HG03457 (cell line): Measurements from ENCODE around the gene ANKLE1.

Experiments used
- ATAC-seq: cut with Tn5 transposase; IDR thresholded peaks from one replicate; pipeline ENCODE4 v1.9.1; 2021; ENCODE audit warnings: moderate number of reproducible peaks; ENCODE audit not compliant: unreplicated experiment

ANKLE1 gene

DNA sequence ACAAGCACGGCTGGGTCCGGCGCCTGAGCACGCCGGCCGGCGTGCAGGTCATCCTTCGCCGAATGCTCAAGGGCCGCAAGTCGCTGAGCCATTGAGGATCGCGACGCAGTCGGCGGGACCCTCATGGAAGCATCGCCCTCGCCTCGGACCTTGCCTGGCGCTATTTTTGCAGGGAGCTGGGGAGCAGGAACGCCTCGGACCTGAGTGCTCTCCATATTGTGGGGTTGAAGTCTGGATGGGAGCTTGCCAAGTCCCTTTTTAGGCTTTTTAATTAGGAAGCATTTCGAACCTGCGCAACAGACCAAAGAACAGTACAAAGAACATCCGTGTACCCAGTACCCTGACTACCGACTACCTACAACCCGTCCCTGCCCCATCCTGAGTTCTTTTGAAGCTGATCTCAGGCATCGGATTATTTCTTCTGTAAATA lies 24.6 kb downstream of the ANKLE1 start:
- ATAC-seq, result no peak

DNA sequence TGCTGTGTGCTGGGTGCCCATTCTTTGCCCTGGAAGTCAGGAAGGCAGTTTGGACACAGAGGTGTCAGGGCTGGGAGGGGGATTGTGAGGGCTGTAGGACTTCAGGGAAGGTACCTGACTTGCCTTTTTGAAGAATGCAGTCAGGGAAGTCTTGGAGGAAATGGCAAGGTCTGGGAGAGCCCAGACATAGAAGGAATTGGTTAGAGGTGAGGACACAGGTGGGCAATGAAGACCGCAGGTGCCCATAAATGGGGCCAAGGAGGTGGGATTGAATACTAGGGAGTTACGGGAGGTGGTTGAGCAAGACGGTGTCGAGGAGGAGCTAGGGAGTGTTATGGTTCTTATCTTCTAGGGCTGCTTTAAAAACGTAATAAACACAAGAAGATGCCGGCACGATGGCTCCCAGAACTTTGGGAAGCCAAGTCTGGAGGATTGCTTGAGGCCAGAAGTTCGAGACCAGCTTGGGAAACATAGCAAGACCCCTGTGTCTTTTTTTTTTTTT lies 26.2 kb downstream of the ANKLE1 start:
- ATAC-seq, result no peak

DNA sequence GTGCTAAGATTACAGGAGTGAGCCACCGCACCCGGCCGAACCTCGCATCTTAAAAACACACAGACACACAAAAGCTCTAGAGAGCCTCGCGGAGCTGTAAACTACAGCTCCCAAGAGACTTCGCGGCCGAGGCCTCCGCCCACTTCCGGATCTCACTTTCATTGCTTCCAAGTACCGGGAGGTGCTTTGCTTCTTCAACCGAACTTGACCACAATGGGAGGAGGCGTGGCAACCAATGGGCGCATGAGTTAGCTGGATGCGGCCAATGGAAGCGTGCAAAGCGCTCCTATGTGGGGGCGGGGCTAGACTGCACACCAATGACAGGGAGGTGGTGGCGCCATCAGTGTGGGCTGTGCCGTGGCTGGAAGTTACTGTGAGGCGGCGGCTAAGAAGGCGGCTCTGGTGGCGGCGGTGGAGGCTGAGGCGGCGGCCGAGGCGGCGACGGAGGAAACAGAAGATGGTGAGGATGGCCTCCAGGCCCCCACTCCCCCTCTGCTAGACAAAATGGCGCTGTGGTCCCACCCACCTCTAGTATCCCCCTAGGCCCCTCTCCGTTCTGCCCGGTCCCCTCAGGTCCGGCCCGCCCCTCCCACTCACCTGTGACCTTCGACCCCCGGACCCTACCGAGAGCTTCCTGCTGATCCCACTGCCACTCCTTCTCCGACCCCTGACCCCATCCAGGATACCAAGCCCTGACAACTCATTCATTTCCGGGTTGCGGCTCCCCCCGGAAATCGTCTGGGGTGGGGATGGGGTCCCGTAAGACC lies 27.7 kb downstream of the ANKLE1 start, which contains the start of gene DDA1:
Gene DDA1 (plus strand): TSS at position 366 of the 767 bp plus-strand sequence. CDS start 92 bp downstream, at position 458.
- ATAC-seq, result peak; percentile 27

DNA sequence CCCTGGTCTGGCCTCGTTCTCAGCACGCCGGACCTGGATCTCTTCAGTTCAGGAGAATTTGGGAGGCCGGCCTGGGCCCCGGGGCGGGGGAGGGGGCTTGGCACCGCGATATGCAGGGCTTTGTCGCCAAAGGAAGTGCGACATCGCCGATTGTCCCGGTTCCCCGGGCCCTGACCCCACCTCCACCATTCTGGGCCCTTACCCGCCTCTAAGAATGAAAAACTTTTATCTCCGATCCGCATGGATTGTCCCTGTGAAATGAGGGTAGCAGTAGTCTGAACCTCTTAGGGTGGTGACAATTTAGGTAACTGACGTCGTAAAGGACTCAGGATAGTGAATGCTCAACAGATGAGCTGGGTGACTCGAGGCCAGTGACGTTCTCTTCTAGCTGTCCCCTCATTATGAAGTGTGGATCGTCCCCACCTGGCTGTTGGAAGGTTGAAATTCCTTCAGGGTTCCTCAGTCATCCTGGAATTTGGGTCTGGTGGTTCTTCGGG lies 28.3 kb downstream of the ANKLE1 start:
- ATAC-seq, result no peak

DNA sequence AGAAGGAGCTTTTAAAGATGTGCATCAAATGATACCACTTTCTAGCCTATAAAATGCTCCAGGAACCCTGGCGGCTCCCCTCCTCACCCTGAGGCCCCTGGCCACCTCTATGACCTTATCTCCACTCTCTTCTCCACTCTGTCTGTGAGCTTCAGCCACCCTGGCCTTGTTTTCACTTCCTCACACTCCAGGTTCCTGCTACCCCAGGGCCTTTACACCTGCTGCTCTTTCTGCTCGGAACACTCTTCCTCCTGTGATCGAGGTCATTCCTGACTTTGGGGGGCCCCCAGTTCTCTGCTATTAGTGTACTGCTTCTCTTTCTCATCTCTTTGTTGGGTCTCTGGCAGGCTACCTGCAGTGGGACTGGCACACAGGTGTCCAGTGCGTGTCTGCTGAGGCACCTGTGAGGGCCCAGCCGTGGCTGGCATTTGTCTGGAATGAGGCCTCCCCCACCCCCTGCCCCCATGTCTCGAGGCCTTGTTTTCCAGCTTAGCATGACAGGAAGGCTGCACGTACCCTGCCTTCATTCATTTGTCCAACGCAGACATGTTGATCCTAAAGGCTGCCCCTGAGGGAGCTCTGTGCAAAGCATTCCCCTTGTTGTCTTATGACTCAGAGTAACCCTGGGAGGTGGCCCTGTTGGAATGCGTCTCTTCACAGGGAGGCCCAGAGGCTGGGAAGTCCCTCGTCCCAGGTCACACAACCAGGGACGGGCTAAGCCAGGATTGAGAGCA lies 29.9 kb downstream of the ANKLE1 start:
- no peak for ATAC-seq

DNA sequence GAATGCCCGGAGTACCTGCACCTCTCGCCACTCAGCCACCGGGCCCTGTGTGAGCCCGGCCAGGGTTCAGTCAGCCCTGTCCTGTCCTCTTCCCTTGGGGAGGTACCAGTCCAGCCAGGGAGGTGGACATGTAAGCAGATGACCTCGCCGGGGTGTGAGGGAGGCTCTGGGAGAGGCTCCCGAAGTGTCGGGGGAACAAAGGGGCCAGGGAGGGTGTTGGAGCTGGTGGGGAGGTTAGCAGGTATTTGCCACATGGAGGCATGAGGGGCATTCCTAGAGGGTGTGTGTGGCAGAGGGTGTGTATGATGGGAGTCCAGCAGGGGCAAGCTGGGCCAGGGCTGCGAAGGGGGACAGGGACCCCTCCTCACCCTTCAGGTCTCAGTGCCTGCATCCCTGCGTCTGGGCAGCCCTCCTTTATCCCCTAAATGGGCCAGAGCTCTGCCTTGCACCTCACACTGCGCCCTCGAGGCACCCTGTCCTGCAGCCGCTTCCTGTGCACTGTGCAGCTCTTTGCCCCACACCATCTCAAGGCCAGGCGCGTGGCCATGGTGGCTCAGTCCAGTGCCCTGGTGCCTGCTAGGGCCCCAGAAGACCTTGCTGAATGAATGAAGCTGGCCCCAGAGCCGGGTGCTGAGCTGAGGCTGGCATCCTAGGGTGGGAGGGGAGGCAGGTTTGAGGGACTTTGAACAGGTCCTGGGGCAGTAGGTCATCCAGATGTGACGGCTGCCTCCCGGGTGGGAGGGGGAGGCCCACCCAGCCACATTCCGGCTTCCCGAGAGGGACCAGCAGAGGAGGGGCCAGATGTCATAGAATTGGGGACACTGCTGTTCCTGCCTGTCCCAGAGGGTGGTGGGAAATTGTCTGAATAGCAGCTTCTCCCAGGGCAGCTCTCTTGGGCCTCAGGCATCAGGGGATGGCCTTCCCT lies 30.8 kb downstream of the ANKLE1 start:
- ATAC-seq, result no peak

DNA sequence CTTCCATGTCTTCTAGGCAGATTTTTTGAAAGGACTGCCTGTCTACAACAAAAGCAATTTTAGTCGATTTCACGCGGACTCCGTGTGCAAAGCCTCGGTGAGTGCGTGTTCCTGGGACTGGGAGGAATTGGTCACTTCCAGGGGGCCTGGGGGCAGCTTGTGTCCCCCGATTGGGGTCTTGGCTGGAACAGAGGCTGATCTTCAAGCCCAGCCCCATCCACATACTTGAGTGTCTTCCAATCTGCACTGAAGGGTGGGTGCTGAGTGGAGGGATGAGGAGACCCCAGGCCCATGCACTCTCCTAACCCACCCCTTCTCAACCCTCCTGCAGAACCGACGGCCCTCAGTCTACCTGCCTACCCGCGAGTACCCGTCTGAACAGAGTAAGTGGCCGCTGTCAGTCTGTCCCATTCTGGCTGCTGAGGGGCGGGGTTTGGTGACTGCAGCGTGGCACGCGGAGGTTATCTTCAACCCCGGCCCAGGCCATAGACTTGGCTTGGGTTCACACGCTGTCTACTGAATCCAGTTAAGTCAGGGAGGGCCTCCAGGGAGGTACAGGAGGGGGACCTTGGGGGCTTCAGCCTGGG lies 32.4 kb downstream of the ANKLE1 start:
- ATAC-seq, result no peak

DNA sequence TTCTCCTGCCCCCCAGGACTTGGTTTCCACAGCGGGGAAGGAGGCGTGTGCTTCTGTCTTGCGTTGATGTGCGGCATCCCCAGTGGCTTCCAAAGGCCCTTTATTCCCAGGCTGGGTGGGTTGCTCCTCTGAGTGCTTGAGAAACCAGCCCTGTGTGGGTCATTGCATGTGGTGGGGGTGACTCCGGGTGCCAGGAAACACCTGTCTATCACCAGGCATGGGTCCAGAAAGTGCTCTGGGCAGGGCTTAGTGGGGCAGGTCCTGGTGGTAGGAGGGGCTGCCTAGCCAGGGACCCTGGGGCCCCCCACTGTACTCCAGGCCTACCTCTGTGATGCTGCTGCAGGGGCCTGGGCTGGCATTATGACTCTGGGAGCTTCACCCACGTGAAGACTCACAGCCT lies 37.3 kb downstream of the ANKLE1 start:
- no peak for ATAC-seq

DNA sequence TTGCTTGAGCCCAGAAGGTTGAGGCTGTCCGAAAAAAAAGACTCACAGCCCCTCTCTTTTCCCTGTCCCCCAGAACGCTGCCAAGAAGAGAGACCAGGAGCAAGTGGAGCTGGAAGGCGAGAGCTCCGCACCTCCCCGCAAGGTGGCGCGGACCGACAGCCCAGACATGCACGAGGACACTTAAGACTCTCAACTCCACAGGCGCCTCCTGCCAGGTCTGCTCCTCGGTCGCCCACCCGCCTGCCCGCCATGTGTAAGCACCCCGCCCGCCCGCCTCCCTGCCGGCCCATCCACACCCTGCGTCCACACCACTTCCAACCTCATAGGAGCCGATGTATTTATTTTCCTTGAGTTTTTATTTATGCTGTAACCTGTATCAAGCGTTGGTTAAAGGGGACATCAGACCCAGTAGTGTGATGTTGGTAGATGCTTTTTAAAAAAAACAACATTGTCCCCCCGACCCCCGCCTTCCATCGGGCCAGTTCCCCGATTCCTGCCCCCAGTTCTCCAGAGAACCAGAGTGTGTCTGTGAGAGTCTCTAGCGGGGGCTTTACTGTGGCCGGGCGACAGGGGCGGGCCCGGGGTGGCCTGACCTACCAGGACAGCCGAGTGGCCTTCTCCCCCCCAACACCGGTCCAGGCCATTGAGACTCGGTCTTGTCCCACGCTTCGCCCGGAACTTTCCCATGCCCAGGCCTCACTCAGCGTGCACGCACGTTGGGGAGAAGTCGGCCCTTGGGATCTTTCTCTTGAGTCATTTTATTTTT lies 38.0 kb downstream of the ANKLE1 start:
- ATAC-seq, result no peak

DNA sequence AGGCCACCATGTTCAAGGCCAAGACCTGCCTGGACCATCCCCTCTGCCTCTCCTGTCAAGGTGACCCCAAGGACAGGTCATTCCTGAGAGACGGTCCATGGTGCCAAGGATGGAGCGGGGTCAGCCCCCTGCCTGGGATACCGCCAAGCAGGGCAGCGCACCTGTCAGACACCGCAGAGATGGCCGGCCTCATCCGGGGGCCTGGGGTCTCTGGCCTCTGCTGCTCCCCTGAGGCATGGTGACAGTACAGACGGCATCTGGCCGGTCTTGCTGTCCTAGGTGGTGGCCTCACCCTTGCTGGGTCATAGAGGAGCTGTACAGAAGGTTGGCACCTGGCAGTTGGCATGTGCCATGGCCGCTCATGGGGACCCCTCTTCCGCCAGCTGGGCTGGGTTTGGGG lies 38.7 kb downstream of the ANKLE1 start:
- no peak for ATAC-seq

DNA sequence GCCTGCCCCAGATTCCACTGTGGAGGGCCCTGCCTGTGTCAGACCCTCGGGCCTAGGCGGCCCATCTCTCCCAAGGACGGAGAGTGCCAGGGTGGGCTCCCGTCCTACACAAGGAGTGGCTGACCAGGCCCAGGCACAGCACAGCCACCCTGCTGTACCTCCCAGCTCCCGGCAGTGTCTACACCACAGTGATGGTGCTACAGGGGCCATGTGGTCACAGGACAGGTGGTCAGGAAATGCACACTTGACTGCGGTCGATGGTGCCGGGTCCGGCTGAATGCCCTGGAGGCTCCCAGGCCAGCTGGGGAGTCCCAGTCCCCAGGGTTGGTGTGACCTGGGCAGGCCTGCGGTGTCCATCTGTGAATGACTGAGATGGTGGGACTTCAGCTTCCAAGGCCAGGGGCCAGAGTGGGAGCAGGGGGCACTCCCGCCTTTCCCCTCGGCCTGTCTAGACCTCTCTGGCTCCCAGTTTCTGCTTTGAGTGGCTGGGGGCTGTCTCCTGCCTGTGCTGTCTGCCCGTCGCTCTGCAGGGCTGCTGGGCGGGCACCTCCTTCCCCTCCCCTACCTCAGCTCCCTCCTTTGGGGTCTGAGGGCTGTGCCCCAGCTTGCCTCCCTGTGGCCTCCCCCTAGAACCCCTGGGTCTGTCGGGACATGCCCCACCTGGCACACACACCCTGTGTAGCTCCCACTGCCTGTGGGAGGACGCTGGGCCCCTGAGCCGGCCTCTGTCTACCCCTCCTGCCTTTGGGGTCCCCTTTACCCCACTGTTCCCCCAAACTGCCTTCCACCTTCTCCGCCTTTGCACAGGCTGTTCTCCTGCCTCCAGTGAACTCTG lies 40.2 kb downstream of the ANKLE1 start:
- no peak for ATAC-seq

DNA sequence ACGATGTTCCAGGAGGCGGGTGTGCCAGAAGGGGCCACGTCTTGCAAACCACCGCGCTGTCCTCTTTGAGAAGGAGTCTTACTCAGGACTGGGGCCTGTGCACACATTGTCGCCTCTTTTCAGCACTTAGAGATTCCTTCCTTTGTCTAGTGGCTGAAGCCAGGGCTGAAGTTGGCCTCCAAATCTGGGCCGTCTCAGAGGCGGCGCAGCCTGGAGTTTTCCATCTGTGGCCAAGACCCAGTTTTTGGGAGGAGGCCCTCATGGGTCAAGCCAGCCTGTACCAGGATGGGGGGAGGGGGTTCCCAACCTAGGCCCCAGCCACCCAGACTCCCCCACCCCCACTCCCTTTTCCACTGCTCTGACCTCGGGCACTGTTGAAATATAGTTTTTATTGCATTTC lies 41.2 kb downstream of the ANKLE1 start:
- no peak for ATAC-seq

DNA sequence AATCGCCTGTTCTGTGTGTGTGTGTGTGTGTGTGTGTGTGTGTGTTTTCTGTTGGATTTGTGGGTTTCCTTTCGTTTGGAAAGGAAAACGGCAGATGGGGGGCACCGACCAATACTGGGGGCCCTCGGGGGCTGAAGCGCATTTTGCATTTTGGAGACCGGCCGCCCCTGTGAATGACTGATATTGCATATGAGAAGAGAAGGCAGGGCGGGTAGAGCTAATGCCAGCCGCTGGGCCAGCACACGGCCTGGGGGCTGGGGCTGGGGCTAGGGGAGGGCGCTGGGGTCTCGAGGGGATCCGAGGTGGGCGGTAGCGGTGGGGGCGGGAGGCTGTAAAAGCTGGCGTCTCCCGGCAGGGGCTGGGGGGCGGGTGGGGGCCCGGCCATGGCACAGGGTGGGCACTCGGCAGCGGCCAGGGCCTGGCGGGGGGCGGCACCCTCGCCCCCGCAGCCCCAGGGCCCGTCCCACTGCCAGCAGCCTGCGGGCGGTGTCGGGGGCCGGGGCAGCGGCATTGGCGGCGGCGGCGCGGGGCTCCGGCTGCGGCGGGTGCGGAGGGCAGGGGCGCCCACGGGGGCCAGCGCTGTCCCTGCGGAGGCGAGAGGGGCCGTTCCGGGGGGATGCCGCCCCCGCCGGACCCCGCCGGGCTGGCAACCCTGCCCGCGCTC lies 41.7 kb downstream of the ANKLE1 start:
- ATAC-seq, result no peak

DNA sequence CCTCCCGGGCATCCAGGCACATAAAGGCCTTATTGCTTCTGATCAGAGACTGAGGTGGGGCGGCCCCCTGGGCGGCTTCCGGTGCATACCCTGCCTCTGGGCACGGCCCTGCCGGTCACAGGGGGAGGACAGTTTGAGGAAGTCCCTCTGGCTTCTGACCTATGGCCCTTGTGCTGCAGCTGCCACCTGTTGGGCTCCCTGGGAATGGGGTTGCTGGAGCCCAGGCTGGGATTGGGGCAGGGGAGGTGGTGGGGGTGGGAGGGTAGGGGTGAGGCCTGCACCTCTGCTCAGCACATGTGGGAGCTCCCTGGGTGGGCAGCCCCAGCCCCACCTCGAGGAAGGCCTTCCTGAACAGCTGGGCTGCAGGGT lies 42.2 kb downstream of the ANKLE1 start:
- ATAC-seq, result no peak

DNA sequence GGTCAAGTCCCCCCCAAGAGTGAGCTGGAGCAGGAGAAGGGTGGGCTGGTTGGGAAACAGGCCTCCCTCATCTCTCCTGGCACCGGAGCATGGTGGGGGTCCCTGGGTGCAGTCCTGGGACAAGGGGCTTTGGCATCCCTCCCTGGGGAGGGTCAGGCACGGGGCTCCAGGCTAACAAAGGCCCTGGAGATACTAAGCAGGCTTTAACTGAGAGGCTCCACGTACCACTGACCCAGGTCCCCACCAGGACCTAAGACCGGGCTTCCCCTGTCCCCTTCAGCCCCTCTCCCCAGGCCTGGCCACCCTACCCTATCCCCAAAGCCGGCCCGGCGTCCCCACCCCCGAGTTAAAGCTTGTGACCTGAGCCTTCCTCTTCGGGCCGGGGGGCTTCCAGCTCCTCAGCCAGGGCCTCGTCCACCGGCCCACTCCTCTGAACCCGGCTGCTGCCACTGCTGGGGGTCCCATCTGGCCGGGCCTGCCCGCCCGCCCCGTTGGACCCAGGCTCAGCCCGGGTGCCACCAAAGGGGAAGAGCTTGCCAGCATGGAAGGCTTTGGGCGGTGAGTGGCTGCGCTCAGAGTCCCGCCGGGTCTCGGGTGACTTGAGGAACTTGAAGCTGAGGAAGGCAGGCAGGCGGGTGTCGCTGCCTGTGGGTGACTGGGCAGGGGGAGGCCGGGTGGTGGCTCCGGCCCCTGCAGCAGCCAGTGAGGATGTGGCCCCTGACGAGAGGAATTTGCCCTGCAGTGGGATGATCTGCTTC lies 42.8 kb downstream of the ANKLE1 start:
- ATAC-seq, result no peak

DNA sequence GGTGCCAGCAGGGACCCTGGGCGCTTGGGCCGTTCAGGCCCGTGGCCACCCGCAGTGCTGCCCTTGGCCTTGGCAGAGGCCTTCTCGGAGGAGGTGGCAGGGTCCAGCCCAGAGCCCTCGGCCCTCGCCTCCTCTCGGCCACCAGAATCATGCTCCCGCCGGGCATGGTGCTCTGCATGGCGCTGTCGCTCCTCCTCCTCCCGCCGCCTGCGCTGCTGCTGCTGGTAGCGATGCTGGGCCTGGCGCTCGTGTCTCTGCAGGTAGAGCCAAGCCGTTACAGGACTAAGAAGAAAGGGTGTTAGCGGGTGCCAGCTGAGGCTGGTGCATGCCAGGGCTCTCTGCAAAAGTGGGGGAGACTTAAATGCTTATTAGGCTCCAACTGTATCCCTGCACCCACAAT lies 43.4 kb downstream of the ANKLE1 start:
- ATAC-seq, result no peak

DNA sequence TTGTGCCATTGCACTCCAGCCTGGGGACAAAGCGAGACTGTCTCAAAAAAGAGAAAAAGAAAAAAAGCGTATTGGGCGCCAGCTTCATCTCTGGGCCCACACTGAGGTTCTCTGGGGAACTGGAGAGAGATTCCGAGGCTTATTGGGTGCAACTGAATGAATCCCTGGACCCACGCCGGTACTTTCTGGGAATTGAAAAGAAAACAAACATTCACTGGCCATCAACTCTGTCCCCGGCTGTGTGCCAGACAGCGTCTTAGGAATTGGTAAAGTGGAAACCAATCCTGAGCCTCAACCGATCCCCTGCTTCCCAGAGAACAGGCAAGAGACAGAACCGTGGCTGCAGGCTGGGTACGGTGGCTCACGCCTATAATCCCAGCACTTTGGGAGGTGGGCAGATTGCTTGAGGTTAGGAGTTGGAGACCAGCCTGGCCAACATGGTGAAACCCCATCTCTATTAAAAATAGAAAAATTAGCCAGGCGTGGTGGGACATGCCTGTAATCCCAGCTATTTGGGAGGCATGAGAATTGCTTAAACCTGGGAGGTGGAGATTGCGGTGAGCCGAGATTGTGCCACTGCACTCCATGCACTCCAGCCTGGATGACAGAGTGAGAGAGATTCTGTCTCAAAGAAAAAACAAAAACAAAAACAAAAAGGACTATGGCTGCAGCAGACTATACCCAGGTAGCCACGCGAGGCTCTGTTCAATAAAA lies 44.3 kb downstream of the ANKLE1 start:
- no peak for ATAC-seq
